Activated T-cell treated with anti-CD3 and anti-CD28 coated beads, Interleukin-2, amount 50 U/mL, for 4 hours (primary cell): ENCODE data around the gene SLC9A7. TPM values are rescaled to one million over a fixed set of nuclear protein-coding genes. Genes with fewer than 3 reads are reported as not detected.

Source experiments
- ATAC-seq, 2 donors: fragments of 200-7000 bp; cut with Tn5 transposase; one replicate each; pipeline ENCODE4 v1.10.0; 2021
- DNase-seq: peaks from one replicate; pipeline ENCODE4 v3.0.0-alpha.2; 2020
- H3K27me3 Mint-ChIP-seq: one replicate; pipeline ENCODE4 v1.8.0; 2021; ENCODE audit warnings: low read depth, mixed read lengths
- H3K36me3 Mint-ChIP-seq: one replicate; pipeline ENCODE4 v1.8.0; 2022; ENCODE audit warnings: mixed read lengths; ENCODE audit not compliant: insufficient read depth
- H3K4me1 Mint-ChIP-seq: one replicate; pipeline ENCODE4 v1.8.0; 2021; ENCODE audit warnings: low read depth, mixed read lengths
- H3K4me3 Mint-ChIP-seq: one replicate; pipeline ENCODE4 v1.8.0; 2021; ENCODE audit warnings: mild to moderate bottlenecking, moderate library complexity, mixed read lengths
- H3K9me3 Mint-ChIP-seq: one replicate; pipeline ENCODE4 v1.8.0; 2021; ENCODE audit warnings: mixed read lengths
- total RNA-seq, 3 donors: library from RNA; stranded (reverse); gene quantifications; one replicate each; pipeline ENCODE4 v1.2.1, GENCODE V29; 2021

SLC9A7 gene
- total RNA-seq, 3 donors from 2014 or later = 10.4 to 21.0 (median 16.0) TPM

DNA sequence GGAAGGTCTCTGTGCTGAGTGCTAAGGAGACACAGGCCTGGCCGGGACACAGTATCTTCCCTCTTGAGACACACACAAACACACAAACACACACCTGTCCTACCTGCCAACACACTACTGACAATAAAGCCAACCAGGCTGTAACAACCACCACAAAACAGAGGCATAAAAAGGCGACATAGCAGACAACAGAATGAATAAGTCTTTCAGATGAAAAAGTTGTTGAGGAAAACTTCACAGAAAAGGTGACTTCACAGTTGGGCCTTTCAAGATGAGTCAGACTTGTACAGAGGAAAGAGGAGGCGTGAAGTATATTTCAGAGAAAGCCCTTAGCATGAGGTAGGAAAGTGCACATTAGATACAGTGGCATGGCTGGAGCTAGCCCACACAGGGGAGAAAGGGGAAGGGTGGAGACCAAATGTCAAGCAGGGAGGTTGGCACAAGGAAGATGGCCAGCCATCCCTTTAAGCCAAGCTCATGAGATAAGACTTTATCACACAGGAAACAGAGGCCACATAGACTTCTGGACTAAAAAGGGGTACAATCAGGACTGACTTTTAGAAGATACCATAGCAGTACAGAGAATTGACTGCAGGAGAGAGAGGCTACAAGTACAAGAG lies 54.0 kb downstream of the SLC9A7 start:
- ATAC-seq (peak; percentile 94 to 97), DNase-seq (no peak)
- peaks cover 38% of the 10 kb centered on the region for H3K4me1 Mint-ChIP-seq
- H3K9me3 Mint-ChIP-seq = no peaks in the 10 kb centered on the region
- peaks cover 6% of the 10 kb centered on the region for H3K36me3 Mint-ChIP-seq
- H3K27me3 Mint-ChIP-seq = no peaks in the 10 kb centered on the region
- H3K4me3 Mint-ChIP-seq = peak overlapping the region; percentile 43

DNA sequence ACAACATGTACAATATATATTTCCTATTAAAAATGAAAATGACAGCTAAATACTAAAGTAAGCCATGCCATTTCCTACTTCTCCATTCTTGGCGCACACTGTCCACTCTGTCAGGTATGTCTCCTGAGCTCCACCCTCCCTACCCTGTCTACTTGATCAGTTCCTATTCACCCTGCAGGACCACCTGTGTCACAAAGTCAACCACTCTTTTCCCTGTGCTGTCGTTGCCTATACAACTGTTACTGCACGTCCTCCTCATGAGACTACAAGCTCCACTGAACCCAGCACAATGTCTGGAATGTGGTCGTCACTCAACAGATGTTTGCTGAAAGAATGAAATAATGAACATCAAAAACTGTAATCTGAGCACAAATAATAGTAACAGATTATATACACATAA lies 54.9 kb downstream of the SLC9A7 start:
- H3K9me3 Mint-ChIP-seq = no peaks in the 10 kb centered on the region
- H3K27me3 Mint-ChIP-seq = no peaks in the 10 kb centered on the region
- no peak overlapping the region for H3K4me3 Mint-ChIP-seq
- peaks cover 33% of the 10 kb centered on the region for H3K4me1 Mint-ChIP-seq
- ATAC-seq = no peak
- peaks cover 6% of the 10 kb centered on the region for H3K36me3 Mint-ChIP-seq
- no peak for DNase-seq

DNA sequence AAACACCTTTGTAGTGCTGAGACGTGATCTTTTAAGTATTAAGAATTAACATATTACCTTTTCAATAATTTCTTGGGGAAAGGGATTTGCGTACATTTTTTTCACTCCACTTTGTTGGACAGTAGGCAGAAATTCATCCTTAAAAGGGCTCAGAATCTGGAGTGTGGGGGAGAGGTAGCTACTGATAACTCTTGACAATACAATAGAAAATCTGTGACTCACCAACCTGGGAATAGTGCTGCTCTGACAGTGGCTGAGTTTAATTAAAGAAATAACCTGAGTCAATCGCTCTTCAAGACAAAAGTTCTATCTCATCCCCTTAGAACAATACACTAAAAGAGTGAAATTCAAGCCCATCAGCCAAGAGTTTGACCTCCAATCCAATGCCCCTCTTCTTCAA lies 60.2 kb downstream of the SLC9A7 start:
- peaks cover 6% of the 10 kb centered on the region for H3K36me3 Mint-ChIP-seq
- H3K9me3 Mint-ChIP-seq = no peaks in the 10 kb centered on the region
- H3K27me3 Mint-ChIP-seq = no peaks in the 10 kb centered on the region
- ATAC-seq (no peak), DNase-seq (no peak)
- peaks cover 10% of the 10 kb centered on the region for H3K4me1 Mint-ChIP-seq
- no peak overlapping the region for H3K4me3 Mint-ChIP-seq

DNA sequence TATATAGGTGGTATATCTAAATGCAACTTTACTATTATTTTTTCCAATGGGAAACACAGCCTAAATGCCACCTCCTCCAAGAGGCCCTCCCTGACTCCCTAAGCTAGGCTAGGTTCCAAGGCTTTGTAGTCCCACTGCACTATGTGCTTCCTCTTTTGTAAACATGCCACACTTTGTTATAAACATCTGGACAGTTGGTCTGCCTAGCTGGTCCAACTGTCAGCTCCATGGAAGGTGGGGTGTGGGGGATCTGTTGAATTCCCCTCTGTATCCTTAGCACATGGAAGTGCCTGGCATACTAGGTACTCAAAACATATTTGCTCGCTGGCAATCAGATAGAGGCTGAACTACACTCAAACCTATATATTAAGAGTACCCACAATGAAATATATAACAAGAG lies 63.4 kb downstream of the SLC9A7 start:
- no peak overlapping the region for H3K4me3 Mint-ChIP-seq
- H3K4me1 Mint-ChIP-seq = peaks cover 3% of the 10 kb centered on the region
- H3K27me3 Mint-ChIP-seq = no peaks in the 10 kb centered on the region

DNA sequence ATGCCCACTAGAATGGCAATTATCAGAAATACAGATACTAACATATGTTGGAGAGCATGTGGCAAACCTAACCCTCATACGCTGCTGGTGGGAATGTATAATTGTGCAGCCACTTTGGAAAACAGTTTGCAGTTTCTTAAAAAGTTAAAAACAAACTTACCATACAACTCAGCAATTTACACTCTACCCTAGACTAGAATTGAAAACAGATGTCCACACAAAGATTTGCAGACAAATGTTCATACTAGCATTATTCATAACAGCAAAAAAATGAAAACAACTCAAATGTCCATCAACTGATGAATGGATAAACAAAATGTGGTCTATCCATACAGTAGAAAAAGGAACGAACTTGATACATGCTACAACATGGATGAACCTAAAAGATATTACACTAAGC lies 64.4 kb downstream of the SLC9A7 start:
- Mint-ChIP-seq H3K9me3 (no peaks in the 10 kb centered on the region), H3K4me3 (no peak overlapping the region)

More for the DNA sequence above, 63.4 kb downstream of the SLC9A7 start:
- no peak for DNase-seq
- no peak for ATAC-seq
- Mint-ChIP-seq H3K9me3 (no peaks in the 10 kb centered on the region), H3K36me3 (peaks cover 2% of the 10 kb centered on the region)

DNA sequence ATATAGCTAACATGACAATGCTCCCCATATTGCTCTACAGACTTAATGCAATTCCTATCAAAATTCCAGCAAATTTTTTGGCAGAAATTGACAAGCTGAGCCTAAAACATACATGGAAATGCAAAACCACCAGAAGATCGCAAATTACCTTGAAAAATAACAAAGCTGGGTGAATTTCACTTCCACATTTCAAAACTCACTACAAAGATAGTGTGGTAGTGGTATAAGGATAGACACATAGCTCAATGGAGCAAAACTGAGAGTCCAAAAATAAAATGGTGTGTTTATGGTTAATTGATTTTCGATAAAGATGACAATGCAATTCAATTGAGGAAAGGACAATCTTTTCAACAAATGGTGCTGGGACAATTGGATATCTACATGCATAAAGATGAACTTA lies 65.8 kb downstream of the SLC9A7 start:
- DNase-seq (no peak), ATAC-seq (no peak)
- no peaks in the 10 kb centered on the region for H3K27me3 Mint-ChIP-seq
- no peaks in the 10 kb centered on the region for H3K4me1 Mint-ChIP-seq
- H3K4me3 Mint-ChIP-seq = no peak overlapping the region
- no peaks in the 10 kb centered on the region for H3K9me3 Mint-ChIP-seq
- H3K36me3 Mint-ChIP-seq = no peaks in the 10 kb centered on the region

More for the DNA sequence above, 64.4 kb downstream of the SLC9A7 start:
- no peak for DNase-seq
- Mint-ChIP-seq H3K27me3 (no peaks in the 10 kb centered on the region), H3K36me3 (no peaks in the 10 kb centered on the region), H3K4me1 (peaks cover 2% of the 10 kb centered on the region)
- ATAC-seq = no peak

DNA sequence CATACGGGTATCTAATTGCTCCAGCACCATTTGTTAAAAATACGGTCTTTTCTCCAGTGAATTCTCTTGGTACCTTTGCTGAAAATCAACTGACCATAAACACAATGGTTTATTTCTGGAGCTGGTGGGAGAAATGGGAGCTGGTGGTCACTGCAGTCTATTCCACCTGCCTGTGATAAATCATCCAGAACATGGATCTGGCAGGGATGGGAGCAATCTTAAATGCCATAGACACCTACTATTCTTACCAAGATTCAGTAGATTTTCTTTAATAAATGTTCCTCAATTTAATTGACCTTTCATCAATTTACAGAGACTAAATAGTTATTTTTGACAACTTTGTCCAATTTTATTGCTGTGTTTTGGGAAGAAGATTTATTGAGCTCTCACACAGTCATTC lies 68.1 kb downstream of the SLC9A7 start:
- Mint-ChIP-seq H3K4me1 (peaks cover 3% of the 10 kb centered on the region), H3K9me3 (no peaks in the 10 kb centered on the region), H3K27me3 (no peaks in the 10 kb centered on the region), H3K36me3 (no peaks in the 10 kb centered on the region), H3K4me3 (no peak overlapping the region)
- ATAC-seq (no peak), DNase-seq (no peak)

DNA sequence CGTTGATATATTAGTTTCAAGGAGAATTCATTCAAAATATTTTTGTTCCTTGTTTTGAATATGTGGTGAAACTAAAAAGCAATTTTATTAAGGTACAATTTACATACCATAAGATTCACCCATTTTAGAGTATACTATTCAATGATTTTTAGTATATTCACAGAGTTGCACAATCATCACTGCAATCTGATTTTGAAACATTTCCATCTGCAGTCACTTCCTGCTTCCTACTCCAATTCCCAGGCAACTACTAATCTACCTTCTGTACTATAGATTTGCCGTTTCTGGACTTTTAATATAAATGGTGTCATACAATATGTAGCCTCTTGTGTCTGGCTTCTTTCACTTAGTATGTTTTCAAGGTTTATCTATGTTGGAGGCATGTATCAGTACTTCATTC lies 71.3 kb downstream of the SLC9A7 start:
- Mint-ChIP-seq H3K4me1 (peaks cover 8% of the 10 kb centered on the region), H3K9me3 (no peaks in the 10 kb centered on the region), H3K36me3 (no peaks in the 10 kb centered on the region), H3K4me3 (no peak overlapping the region), H3K27me3 (no peaks in the 10 kb centered on the region)
- DNase-seq = no peak
- ATAC-seq = no peak

DNA sequence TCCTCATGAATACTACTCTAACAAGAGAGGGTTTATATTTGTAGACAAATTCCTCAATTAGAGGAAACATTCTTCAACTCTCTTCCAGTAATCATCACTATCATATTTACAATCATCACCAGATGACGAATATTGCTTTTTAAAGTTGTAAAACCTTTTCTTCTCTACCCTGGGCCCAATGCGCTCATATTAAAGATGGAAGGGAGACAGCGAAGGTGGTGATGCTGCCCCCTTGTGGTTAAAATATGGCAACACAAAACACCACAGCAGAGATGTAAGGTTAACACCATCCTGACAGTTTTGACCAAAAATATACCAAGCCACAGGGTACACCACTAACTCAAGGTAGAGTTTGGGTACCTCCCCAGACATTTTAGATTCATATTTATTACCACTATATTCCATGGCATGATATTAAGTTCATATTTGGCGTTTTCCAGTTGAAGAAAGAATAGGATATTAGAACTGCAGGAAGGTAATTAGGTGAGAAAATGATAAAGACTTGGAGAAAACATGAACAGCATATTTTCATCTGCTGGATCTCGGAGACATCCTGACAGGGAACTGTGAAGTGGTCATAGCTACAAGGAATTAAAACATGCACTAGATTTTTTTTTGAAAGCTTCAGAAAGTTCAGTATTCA lies 72.8 kb downstream of the SLC9A7 start:
- Mint-ChIP-seq H3K4me1 (peaks cover 8% of the 10 kb centered on the region), H3K9me3 (no peaks in the 10 kb centered on the region), H3K27me3 (no peaks in the 10 kb centered on the region), H3K36me3 (no peaks in the 10 kb centered on the region), H3K4me3 (no peak overlapping the region)
- DNase-seq (peak; percentile 23), ATAC-seq (peak; percentile 53 to 77)

DNA sequence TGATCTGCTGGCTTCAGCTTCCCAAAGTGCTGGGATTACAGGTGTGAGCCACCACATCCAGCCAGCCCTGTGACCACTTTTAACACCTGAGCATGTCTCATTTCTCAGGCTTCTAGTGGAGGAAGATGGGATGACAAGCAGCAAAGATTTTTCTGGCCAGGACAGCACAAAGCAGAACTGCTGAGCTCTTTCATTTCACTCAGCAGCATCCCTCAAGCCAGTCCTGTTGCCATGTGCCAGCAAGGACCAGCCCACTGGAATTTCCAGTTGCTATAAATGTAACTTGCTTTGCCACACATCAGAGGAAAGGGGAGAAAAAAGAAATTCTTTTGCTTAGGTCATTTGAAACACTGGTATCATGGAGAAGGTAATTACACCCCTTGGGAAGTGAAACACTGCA lies 75.9 kb downstream of the SLC9A7 start:
- ATAC-seq (peak in 1 of 2 donors; percentile 32), DNase-seq (no peak)
- no peaks in the 10 kb centered on the region for H3K27me3 Mint-ChIP-seq
- H3K9me3 Mint-ChIP-seq = no peaks in the 10 kb centered on the region
- no peaks in the 10 kb centered on the region for H3K36me3 Mint-ChIP-seq
- peaks cover 8% of the 10 kb centered on the region for H3K4me1 Mint-ChIP-seq
- H3K4me3 Mint-ChIP-seq = no peak overlapping the region

DNA sequence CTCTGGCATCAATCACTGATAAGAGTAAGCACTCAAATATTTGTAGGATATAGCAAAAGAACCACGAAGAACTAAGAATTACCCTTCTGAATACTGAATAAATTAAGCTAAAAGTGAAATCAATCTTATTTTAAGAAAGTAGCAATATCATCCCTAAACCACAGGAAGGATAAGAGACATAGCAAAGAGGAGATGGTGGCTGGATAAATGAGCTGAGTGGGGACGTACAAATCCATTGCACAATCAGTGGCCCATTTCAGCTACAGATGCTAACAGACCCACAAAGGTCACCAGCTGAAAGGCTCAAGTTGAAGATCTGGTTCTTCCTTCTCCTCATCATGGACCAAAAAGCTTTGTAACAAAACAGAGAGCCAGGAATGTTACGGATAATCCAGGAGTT lies 77.1 kb downstream of the SLC9A7 start:
- Mint-ChIP-seq H3K9me3 (no peaks in the 10 kb centered on the region), H3K36me3 (no peaks in the 10 kb centered on the region), H3K4me1 (peaks cover 8% of the 10 kb centered on the region), H3K4me3 (no peak overlapping the region), H3K27me3 (no peaks in the 10 kb centered on the region)
- ATAC-seq = no peak
- no peak for DNase-seq

DNA sequence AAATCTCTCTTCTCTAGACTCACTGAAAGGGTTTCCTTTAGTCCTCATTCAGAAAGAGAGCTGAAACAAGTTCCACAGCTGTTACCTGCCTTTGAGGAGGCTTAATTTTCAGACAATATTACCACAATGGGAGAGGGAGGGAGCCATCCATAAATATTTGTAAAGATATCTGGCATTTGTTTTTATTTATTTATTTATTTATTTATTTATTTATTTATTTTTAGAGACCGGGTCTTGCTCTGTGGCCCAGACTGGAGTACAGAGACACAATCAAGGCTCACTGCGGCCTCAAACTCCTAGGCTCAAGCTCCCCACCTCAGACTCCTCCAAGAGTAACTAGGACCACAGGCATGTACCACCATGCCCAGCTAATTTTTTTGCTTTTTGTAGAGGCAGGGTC lies 80.7 kb downstream of the SLC9A7 start:
- DNase-seq = no peak
- Mint-ChIP-seq H3K4me1 (peaks cover 2% of the 10 kb centered on the region), H3K36me3 (no peaks in the 10 kb centered on the region), H3K9me3 (no peaks in the 10 kb centered on the region), H3K27me3 (no peaks in the 10 kb centered on the region), H3K4me3 (no peak overlapping the region)
- ATAC-seq = no peak

DNA sequence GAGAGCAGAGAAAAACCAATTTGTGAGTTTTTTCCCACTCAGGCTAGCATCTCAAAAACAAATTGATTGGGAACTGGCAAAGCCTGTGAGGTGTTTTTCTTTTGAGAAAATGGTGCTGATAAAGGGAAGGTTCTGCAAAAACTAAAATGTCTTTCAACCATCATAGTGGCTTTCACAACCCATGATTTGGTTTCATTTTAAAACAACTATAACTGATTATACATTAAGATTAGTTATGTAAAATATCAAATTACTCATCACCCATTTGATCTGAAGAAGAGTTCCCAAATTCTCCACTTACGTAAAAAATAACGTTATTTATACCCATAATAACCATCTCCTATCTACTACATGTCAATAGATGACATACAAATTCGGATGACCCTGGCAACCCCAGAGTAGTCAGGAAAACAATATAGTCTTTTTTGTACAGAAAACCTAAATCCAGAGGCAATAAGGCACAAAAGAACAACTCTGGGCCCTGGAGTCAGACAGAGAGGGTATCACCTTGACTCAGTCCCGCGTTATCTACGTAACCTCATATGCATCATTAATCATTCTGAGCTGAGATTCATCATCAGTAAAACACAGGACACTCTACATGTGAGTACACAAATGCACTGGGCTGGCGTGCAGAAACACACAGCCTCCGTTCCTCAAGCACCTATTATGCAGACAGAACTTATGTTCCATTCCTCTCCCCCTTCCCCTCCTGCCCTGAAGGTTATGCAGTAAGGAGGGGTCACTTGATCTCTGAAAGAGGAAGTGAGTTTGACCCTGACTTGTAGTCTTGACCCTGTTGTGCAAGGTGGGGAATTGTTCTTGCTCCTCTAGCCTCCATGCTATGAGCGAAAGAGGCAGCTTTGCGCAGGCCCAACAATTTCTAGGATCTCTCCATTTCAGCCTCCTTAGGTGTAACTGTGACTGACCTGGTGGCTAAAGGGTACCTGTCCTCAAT lies 82.2 kb downstream of the SLC9A7 start:
- H3K36me3 Mint-ChIP-seq = no peaks in the 10 kb centered on the region
- no peaks in the 10 kb centered on the region for H3K9me3 Mint-ChIP-seq
- H3K27me3 Mint-ChIP-seq = no peaks in the 10 kb centered on the region
- DNase-seq (no peak), ATAC-seq (peak; percentile 54 to 70)
- H3K4me1 Mint-ChIP-seq = no peaks in the 10 kb centered on the region
- no peak overlapping the region for H3K4me3 Mint-ChIP-seq

DNA sequence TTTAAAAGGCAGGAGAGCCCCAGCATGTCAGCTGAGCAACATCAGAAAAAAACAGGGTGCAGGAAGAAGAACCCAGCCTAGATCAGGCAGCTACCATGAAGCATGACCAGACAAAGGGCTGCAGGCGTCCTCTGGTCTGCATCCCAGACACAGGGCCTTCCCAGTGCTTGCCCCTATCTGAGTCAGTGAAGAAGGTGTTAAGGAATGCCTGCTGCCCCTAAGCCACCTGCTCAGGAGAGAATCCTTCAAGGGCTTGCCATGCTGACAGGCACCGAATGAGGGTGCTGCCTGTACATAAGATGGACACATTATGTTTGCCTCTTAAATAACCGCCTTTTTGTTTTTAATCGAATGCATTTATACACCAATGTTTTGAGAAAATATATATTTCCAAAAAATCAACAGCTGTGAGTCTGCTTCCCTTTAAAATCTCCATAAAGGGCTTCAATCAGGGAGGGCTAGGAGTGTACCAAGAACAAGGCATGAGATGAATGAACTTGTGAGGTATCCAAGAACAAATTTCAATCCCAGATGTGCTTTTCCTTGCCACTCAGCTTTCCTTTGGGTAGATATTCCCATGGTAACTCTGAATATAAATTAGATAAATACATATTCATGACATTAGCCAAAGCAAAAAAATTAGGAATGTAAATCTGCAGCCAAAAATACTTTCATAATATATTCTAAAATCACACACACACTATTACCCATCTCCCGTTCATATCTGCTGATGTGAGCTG lies 85.1 kb downstream of the SLC9A7 start:
- ATAC-seq = no peak
- DNase-seq = no peak
- Mint-ChIP-seq H3K4me1 (no peaks in the 10 kb centered on the region), H3K27me3 (no peaks in the 10 kb centered on the region), H3K9me3 (no peaks in the 10 kb centered on the region), H3K4me3 (no peak overlapping the region), H3K36me3 (no peaks in the 10 kb centered on the region)
